Ascending aorta (tissue), 2 donors: ENCODE measurements around the gene SERPINA4. TPM values are rescaled to one million over a fixed set of nuclear protein-coding genes. Genes with fewer than 3 reads are reported as not detected.

Source experiments
- DNase-seq, 2 donors: peaks; one replicate each; pipeline ENCODE4 v3.0.0-alpha.2; 2019; ENCODE audit warnings: low spot score in 2 of 2
- H3K27ac ChIP-seq, 2 donors: fragments of 200-600 bp; sonication (generic); one replicate each; pipeline ENCODE4 v1.5.1; 2016 to 2017; ENCODE audit warnings: mild to moderate bottlenecking in 1 of 2
- H3K27me3 ChIP-seq: fragments of 200-600 bp; sonication (generic); one replicate; pipeline ENCODE4 v1.5.1; 2017
- H3K36me3 ChIP-seq, 2 donors: fragments of 200-600 bp; sonication (generic); one replicate each; pipeline ENCODE4 v1.5.1; 2016
- H3K4me1 ChIP-seq, 2 donors: fragments of 200-600 bp; sonication (generic); one replicate each; pipeline ENCODE4 v1.5.1; 2016 to 2017; ENCODE audit warnings: mild to moderate bottlenecking in 1 of 2
- H3K4me3 ChIP-seq, 2 donors: fragments of 200-600 bp; sonication (generic); one replicate each; pipeline ENCODE4 v1.5.1; 2016 to 2017; ENCODE audit warnings: mild to moderate bottlenecking in 1 of 2
- H3K9me3 ChIP-seq, 2 donors: fragments of 200-600 bp; sonication (generic); one replicate each; pipeline ENCODE4 v1.5.1; 2016
- CTCF ChIP-seq, 3 experiments: fragments of 200-600 bp in 2 of 3; fragments of 450-650 bp in 1 of 3; sonication (generic) in 2 of 3; IDR thresholded peaks; one replicate each; pipeline ENCODE4 v1.5.1; 2016 to 2019; ENCODE audit warnings: antibody characterized with exemption in 3 of 3, mild to moderate bottlenecking in 1 of 3, moderate library complexity in 1 of 3
- intact Hi-C: fragments of 100-400 bp; cut with DNase I; formaldehyde crosslinking; loops from one replicate; pipeline ENCODE4 v1.15.1; 2023
- total RNA-seq: library from RNA; depleted of rRNA; stranded (reverse); fragments of >200 nt; gene quantifications from one replicate; pipeline ENCODE4 v1.1.0, GENCODE V29; 2016

SERPINA4 gene
- total RNA-seq, 1 donor from 2014 or later = not detected

GRCh38 chr14:94584591-94585280 is 23.5 kb downstream of the SERPINA4 start:
- H3K27ac ChIP-seq = no peak overlapping the region
- TF ChIP-seq CTCF (IDR thresholded peaks at IDR 0.05) = no peak
- intact Hi-C loops = no loop called here
- no peak overlapping the region for H3K4me3 ChIP-seq
- no peak for DNase-seq
- H3K4me1 ChIP-seq = no peaks in the 10 kb centered on the region
- no peaks in the 10 kb centered on the region for H3K27me3 ChIP-seq
- no peaks in the 10 kb centered on the region for H3K9me3 ChIP-seq
- no peaks in the 10 kb centered on the region for H3K36me3 ChIP-seq

- no peak overlapping the region for H3K4me3 ChIP-seq
- no peaks in the 10 kb centered on the region for H3K4me1 ChIP-seq
- no peaks in the 10 kb centered on the region for H3K27me3 ChIP-seq
- DNase-seq = no peak
- no peaks in the 10 kb centered on the region for H3K9me3 ChIP-seq
- H3K27ac ChIP-seq = no peak overlapping the region
- intact Hi-C loops = no loop called here
- H3K36me3 ChIP-seq = no peaks in the 10 kb centered on the region
- no peak for TF ChIP-seq CTCF (IDR thresholded peaks at IDR 0.05)
Observed at GRCh38 chr14:94586635-94587034, 25.4 kb downstream of the SERPINA4 start.

- Histone ChIP-seq H3K36me3 (no peaks in the 10 kb centered on the region), H3K4me1 (no peaks in the 10 kb centered on the region), H3K27me3 (no peaks in the 10 kb centered on the region), H3K27ac (no peak overlapping the region), H3K4me3 (no peak overlapping the region), H3K9me3 (no peaks in the 10 kb centered on the region)
- intact Hi-C loops = no loop called here
- DNase-seq = no peak
- TF ChIP-seq CTCF (IDR thresholded peaks at IDR 0.05) = no peak
Observed at GRCh38 chr14:94588311-94588710, 27.1 kb downstream of the SERPINA4 start.

GRCh38 chr14:94591073-94591472 is 29.8 kb downstream of the SERPINA4 start:
- Histone ChIP-seq H3K27me3 (no peaks in the 10 kb centered on the region), H3K4me3 (no peak overlapping the region), H3K36me3 (no peaks in the 10 kb centered on the region), H3K9me3 (no peaks in the 10 kb centered on the region), H3K27ac (no peak overlapping the region), H3K4me1 (no peaks in the 10 kb centered on the region)
- intact Hi-C loops = no loop called here
- no peak for DNase-seq
- TF ChIP-seq CTCF (IDR thresholded peaks at IDR 0.05) = no peak

- Histone ChIP-seq H3K4me3 (no peak overlapping the region), H3K4me1 (no peaks in the 10 kb centered on the region), H3K9me3 (no peaks in the 10 kb centered on the region), H3K27me3 (no peaks in the 10 kb centered on the region), H3K36me3 (no peaks in the 10 kb centered on the region), H3K27ac (no peak overlapping the region)
- TF ChIP-seq CTCF (IDR thresholded peaks at IDR 0.05) = no peak
- no peak for DNase-seq
- intact Hi-C loops = no loop called here
Observed at GRCh38 chr14:94591871-94592270, 30.6 kb downstream of the SERPINA4 start.

GRCh38 chr14:94592457-94592856 is 31.2 kb downstream of the SERPINA4 start:
- no peak for TF ChIP-seq CTCF (IDR thresholded peaks at IDR 0.05)
- Histone ChIP-seq H3K27me3 (no peaks in the 10 kb centered on the region), H3K4me1 (no peaks in the 10 kb centered on the region), H3K9me3 (no peaks in the 10 kb centered on the region), H3K4me3 (no peak overlapping the region), H3K36me3 (no peaks in the 10 kb centered on the region), H3K27ac (no peak overlapping the region)
- intact Hi-C loops = no loop called here
- DNase-seq = no peak
